Glutamatergic neuron (in vitro differentiated cells): Measurements from ENCODE around the gene NFIA. TPM values are rescaled to one million over a fixed set of nuclear protein-coding genes. Genes with fewer than 3 reads are reported as not detected.

Experiments used
- DNase-seq: peaks from one replicate; pipeline ENCODE4 v3.0.0; 2022
- H3K27ac Mint-ChIP-seq: one replicate; pipeline ENCODE4 v1.8.0; 2020; ENCODE audit warnings: mild to moderate bottlenecking, mixed read lengths, inconsistent platforms; ENCODE audit not compliant: unreplicated experiment
- H3K27me3 Mint-ChIP-seq: one replicate; pipeline ENCODE4 v1.8.0; 2020; ENCODE audit warnings: mild to moderate bottlenecking, moderate library complexity, mixed read lengths, inconsistent platforms; ENCODE audit not compliant: unreplicated experiment
- H3K36me3 Mint-ChIP-seq: one replicate; pipeline ENCODE4 v1.8.0; 2020; ENCODE audit warnings: mild to moderate bottlenecking, mixed read lengths, inconsistent platforms; ENCODE audit not compliant: unreplicated experiment
- H3K4me1 Mint-ChIP-seq: one replicate; pipeline ENCODE4 v1.8.0; 2020; ENCODE audit warnings: mild to moderate bottlenecking, low read depth, mixed read lengths, inconsistent platforms; ENCODE audit not compliant: unreplicated experiment
- H3K4me3 Mint-ChIP-seq: one replicate; pipeline ENCODE4 v1.8.0; 2020; ENCODE audit warnings: mild to moderate bottlenecking, mixed read lengths, inconsistent platforms; ENCODE audit not compliant: unreplicated experiment
- H3K9me3 Mint-ChIP-seq: one replicate; pipeline ENCODE4 v1.8.0; 2020; ENCODE audit warnings: mild to moderate bottlenecking, moderate library complexity, mixed read lengths, inconsistent platforms; ENCODE audit not compliant: unreplicated experiment
- CTCF ChIP-seq: fragments of 200-600 bp; sonication (generic); IDR thresholded peaks from one replicate; pipeline ENCODE4 v1.5.0; 2021; ENCODE audit not compliant: partially characterized antibody, unreplicated experiment
- total RNA-seq: library from RNA; stranded (reverse); fragmentation: NEBNext Ultra II Directional; extraction: Animal tissue kit (Norgen Biotek cat#: 25700); gene quantifications from one replicate; pipeline ENCODE4 v1.2.1, GENCODE V29; 2021; ENCODE audit not compliant: unreplicated experiment

NFIA gene
- total RNA-seq, 1 donor from 2014 or later = 16.4 TPM

GRCh38 chr1:61435226-61435625 lies 352.9 kb downstream of the NFIA start:
- H3K4me3 Mint-ChIP-seq = no peak overlapping the region
- peaks cover 10% of the 10 kb centered on the region for H3K36me3 Mint-ChIP-seq
- H3K27me3 Mint-ChIP-seq = peaks cover 8% of the 10 kb centered on the region
- peaks cover 29% of the 10 kb centered on the region for H3K4me1 Mint-ChIP-seq
- peaks cover 7% of the 10 kb centered on the region for H3K9me3 Mint-ChIP-seq
- no peak for TF ChIP-seq CTCF
- no peak for DNase-seq
- no peak overlapping the region for H3K27ac Mint-ChIP-seq

- peaks cover 8% of the 10 kb centered on the region for H3K27me3 Mint-ChIP-seq
- peaks cover 27% of the 10 kb centered on the region for H3K4me1 Mint-ChIP-seq
- no peak for TF ChIP-seq CTCF
- no peak for DNase-seq
- H3K27ac Mint-ChIP-seq = no peak overlapping the region
- H3K36me3 Mint-ChIP-seq = peaks cover 10% of the 10 kb centered on the region
- H3K4me3 Mint-ChIP-seq = no peak overlapping the region
- H3K9me3 Mint-ChIP-seq = peaks cover 7% of the 10 kb centered on the region
These were observed 353.7 kb downstream of the NFIA start for GRCh38 chr1:61436016-61436415.

- Mint-ChIP-seq H3K9me3 (peaks cover 7% of the 10 kb centered on the region), H3K27ac (no peak overlapping the region), H3K4me1 (peaks cover 31% of the 10 kb centered on the region), H3K4me3 (no peak overlapping the region), H3K27me3 (peaks cover 9% of the 10 kb centered on the region), H3K36me3 (peaks cover 10% of the 10 kb centered on the region)
- no peak for DNase-seq
- no peak for TF ChIP-seq CTCF
These were observed 354.2 kb downstream of the NFIA start for GRCh38 chr1:61436491-61437120.

GRCh38 chr1:61439234-61439633 lies 356.9 kb downstream of the NFIA start:
- Mint-ChIP-seq H3K9me3 (peaks cover 8% of the 10 kb centered on the region), H3K27me3 (peaks cover 12% of the 10 kb centered on the region), H3K27ac (peak overlapping the region; percentile 76), H3K36me3 (peaks cover 10% of the 10 kb centered on the region), H3K4me1 (peaks cover 54% of the 10 kb centered on the region), H3K4me3 (peak overlapping the region; percentile 56)
- no peak for DNase-seq
- no peak for TF ChIP-seq CTCF

- H3K9me3 Mint-ChIP-seq = peaks cover 7% of the 10 kb centered on the region
- peak; percentile 33 for DNase-seq
- H3K36me3 Mint-ChIP-seq = peaks cover 10% of the 10 kb centered on the region
- TF ChIP-seq CTCF = no peak
- peak overlapping the region; percentile 77 for H3K27ac Mint-ChIP-seq
- peak overlapping the region; percentile 37 for H3K4me3 Mint-ChIP-seq
- H3K4me1 Mint-ChIP-seq = peaks cover 61% of the 10 kb centered on the region
- peaks cover 12% of the 10 kb centered on the region for H3K27me3 Mint-ChIP-seq
These were observed 359.4 kb downstream of the NFIA start for GRCh38 chr1:61441723-61442262.
